Measurements from ENCODE around the gene MARS1.
"Not testable (repeated sequence)": the region's sequence is repeated elsewhere in the genome, so short reads cannot be mapped to it uniquely, and the experiment has no call there.

MARS1 gene

GRCh38 chr12:57552306-57552651, 64.4 kb downstream of the MARS1 start:
- no peak for DNase-seq

- DNase-seq, result no peak
Measured at GRCh38 chr12:57552835-57553313, 65.0 kb downstream of the MARS1 start.

GRCh38 chr12:57553343-57554202, 65.7 kb downstream of the MARS1 start:
- no peak for DNase-seq

DNA sequence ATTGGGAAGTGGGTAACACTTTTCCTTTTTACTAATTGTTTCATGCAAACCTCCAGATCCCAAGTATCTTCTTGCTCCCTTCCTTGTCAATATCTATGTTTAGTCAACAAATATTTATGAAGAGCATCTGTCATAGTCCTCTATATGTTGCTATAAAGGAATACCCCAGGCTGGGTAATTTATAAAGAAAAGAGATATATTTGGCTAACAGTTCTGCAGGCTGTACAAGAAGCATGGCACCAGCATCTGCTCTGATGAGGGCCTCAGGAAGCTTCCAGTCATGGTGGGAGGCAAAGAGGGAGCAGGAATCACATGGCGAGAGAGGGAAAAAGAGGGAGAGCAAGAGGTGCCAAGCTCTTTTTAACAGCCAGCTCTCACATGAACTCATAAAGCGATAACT, 66.6 kb downstream of the MARS1 start:
- DNase-seq, result no peak

- no peak for DNase-seq
Measured at GRCh38 chr12:57554897-57555296, 67.0 kb downstream of the MARS1 start.

DNA sequence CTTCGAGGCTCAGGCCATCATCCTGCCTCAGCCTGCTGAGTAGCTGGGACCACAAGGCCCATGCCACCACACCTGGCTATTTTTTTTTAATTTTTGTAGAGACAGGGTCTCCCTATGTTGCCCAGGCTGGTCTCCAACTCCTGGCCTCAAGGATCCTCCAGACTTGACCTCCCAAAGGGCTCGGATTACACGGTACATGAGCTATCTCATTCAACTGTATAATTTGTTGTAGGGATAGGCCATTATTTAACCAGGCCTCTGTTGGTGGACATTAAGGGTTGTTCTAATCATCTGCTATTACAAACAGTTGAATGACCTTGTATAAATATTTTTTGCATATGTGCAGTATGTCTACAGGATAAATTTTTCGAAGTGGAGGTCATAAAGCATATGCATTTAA, 71.0 kb downstream of the MARS1 start:
- no peak for DNase-seq

DNA sequence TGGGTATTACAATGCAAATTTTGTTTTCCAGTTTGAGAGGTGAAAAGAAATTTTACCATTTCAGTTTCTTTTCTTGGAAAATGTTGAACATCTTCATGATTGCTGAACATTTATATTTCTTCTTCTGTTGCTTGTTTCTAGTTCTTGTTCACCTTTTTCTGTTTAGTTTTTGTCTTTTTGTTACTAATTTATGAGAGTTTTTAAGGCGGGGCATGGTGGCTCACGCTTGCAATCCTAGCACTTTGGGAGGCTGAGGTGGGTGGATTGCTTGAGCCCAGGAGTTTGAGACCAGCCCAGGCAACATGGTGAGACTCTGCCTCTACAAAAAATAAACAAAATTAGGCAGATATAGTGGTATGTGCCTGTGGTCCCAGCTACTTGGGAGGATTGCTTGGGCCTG, 72.6 kb downstream of the MARS1 start:
- DNase-seq, result no peak

DNA sequence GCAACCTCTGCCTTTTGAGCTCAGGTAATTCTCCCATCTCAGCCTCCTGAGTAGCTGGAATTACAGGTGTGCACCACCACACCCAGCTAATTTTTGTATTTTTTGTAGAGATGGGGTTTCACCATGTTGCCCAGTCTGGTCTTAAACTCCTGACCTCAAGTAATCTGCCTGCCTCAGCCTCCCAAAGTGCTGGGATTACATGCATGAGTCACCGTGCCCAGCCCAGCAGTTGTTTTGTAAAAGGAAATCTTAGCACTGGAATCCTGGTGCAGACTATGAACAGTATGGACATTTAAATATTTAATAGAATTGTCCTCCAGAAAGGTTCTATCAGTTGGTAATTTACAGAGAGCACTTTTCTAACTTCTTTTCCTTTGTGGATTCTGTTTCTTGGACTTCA, 73.2 kb downstream of the MARS1 start:
- DNase-seq, result not testable (repeated sequence)

- no peak for DNase-seq
Measured at GRCh38 chr12:57563358-57563757, 75.5 kb downstream of the MARS1 start.

- no peak for DNase-seq
Measured at GRCh38 chr12:57564178-57564740, 76.4 kb downstream of the MARS1 start.
